HG03139 (cell line): Measurements from ENCODE around the gene SPDYE16.
"Not testable (repeated sequence)": the region's sequence is repeated elsewhere in the genome, so short reads cannot be mapped to it uniquely, and the experiment has no call there.

Source experiments
- ATAC-seq: cut with Tn5 transposase; IDR thresholded peaks from one replicate; pipeline ENCODE4 v1.9.1; 2021; ENCODE audit not compliant: unreplicated experiment

SPDYE16 gene

DNA sequence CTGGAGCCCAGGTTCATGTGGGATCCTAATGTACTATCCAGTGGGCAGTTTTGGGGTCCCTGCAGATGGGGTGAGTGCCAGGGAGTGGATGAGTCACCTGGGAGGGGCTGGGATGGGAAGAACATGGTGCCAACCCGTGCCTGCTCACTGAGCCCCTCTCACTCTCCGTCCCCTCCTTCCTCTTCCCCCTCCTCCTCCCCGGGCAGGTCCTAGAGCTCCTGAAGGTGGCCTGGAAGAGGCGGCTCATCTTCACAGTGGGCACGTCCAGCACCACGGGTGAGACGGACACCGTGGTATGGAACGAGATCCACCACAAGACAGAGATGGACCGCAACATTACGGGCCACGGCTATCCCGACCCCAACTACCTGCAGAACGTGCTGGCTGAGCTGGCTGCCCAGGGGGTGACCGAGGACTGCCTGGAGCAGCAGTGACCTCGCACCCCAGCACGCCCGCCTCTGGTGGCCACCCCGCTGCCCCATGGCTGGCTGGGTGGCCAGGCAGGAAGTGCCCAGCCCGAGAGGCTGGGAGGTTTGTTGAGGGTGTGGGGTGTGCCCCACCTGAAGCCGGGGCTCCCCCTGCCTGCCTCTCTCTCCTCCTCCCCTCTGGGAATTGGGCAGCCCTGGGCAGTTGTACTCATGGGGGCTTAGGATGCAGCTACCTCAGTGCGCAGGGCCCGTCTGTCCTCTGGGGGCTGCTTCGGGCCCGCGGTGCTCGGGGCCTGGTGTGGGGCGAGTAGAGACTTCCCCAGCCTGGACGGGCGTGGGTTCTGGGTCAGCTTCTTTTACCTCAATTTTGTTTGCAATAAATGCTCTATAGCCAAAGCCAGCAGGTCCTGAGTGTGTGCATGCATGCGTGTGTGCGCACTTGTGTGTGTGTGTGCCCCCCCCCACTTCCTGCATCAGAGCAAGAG is 37.7 kb downstream of the SPDYE16 start:
- no peak for ATAC-seq

DNA sequence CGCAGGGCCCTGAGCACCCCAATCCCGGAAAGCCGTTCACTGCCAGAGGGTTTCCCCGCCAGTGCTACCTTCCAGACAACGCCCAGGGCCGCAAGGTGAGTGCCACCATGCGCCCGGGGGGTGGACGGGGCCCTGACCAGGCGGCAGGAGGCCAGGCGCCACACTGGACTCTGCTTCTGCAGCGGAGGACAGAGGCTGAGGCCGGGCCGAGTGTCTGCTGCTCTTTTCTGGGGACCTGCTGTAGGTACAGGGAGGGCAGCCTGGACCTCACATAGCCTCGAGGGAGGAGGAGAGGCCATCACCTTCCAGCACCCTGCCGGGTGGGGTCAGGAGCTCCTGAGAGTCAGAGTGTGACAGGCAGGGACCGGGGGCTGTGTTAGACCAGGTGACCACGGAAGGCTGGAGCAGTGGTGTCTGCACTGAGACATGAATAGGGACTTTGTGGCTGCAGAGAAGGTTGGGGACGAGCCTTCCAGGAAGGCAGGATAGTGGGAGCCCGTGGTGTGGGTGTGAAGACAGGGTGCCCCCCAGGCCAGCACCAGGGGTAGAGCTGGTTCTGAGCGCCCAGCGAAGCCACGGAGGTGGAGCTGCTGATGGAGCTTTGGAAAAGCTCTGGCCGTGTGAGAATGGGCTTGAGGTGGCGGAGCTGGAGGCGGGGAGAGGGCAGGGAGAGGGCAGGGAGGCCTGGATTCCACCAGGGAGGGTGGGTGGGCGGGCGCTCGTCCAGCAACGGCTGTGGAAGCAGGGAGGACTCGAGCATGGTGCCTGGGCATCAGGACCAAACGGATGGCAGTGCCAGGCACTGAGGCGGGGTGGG is 38.5 kb downstream of the SPDYE16 start:
- ATAC-seq, result not testable (repeated sequence)

DNA sequence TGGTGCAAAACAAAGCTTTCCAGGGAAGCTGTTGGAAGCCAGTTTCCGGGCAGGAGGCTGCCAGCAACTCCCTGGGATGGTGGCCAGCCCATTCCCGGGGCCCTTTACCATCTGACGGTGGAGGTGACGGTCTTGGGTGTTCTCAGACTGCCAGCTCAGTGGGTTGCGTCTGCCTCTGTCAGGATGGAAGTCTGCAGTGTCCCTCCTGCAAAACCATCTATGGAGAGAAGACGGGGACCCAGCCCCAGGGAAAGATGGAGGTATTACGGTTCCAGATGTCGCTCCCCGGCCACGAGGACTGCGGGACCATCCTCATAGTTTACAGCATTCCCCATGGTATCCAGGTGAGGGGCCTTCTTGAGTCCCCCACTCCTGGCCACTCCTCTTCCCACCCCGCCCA is 39.9 kb downstream of the SPDYE16 start:
- ATAC-seq, result not testable (repeated sequence)

DNA sequence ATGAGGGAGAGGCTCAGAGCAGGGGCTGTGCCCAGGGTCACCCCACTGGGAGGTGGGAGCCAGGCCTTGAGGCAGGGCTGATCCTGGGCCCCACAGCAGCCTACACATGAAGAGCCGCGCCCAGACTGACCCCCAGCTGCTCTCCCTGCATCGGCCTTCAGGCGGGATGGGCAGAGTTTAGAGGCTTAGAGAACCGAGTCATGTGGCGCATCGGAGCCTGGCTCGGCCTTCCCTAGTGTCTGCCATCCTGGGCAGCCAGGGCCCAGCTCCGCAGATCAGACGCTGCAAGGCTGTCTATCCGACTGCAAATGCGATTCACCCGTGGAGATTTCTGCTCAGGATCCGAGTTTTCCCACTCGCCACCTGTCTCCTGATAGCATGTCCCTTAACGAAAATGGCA is 40.3 kb downstream of the SPDYE16 start:
- ATAC-seq, result not testable (repeated sequence)

DNA sequence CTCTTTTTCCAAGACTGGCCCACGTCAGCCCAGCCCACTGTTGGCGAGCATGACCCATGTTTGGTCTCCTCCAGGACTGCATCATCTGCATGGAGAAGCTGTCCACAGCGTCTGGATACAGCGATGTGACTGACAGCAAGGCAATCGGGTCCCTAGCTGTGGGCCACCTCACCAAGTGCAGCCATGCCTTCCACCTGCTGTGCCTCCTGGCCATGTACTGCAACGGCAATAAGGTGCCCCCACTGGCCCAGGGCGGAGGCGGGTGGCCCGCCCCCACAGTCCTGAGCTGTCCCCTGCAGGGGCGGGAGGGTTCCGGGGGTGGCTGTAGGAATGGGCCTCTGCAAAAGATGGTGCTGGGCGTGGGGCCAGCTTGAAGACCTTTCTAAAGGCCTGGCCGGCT is 40.9 kb downstream of the SPDYE16 start:
- ATAC-seq, result not testable (repeated sequence)

DNA sequence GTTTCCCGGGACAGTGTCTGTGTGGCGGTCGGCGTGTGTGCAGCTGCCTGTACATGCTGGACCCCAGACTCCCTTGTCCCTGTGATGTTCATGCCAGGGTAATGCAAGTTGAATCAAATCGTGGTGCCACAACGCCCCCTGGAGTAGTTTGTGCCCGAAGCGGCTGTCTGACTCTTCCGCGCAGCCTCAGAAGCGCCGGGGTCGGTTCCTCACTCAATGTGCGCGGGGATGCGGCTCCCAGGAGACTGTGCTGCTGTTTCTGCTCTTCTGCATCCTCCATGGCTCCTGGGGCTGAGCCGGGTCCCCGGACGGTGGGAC is 43.2 kb downstream of the SPDYE16 start:
- not testable (repeated sequence) for ATAC-seq

DNA sequence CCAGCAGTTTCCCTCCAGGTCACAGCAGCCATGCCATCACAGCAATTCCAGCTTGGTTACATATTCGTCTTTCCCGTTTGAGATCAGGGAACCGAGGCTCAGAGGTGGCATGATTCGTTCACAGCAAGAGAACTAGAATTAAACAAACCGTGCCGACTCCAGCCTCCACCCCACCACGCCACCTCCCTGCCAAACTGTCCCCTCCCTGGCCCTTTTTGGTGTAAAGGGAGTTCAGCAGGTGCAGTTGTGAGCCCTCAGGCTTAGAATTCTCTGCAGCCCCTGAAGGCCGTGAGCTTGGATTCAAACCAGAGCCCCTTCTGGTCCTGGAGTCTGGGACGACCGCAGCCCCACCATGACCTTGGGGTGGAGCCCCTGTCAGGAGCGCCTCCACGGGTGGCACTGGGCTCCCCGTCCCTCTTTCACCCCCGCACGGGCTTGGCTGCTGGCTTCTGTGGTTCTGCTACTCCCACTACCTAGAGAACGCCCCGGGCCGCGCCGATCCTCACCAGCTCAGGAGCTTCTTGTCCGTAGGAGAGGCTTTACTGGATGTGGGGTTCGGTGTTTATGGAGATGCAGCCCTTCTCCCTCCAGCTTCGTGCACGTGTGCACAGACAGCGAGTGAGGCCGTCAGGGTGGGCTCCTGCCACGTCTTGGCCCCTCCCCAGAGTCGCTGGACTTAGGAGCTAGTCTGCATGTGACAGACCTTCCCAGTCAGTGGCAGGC is 43.7 kb downstream of the SPDYE16 start:
- ATAC-seq, result not testable (repeated sequence)

DNA sequence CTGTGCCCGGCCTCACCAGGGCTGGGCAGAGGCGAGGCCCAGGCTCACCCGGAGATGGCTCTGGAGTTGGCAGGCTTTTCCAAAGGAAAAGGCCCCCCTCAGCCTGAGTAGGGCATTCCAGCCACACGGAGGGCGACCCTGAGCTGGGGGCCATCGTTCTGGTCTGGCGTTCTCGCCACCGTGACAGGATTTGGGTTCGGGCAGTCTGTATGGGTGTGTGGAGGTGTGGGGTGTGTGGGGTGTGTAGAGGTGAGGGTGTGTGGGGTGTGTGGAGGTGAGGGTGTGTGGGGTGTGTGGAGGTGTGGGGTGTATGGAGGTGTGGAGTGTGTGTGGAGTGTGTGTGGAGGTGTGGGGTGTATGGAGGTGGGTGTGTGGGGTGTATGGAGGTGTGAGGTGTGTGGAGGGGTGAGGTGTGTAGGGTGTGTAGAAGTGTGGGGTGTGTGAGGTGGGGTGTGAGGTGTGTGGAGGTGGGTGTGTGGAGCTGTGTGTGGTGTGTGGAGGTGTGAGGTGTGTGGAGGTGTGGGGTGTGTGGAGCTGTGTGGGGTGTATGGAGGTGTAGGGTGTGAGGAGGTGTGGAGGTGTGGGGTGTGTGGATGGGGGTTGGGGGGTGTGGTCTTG is 44.4 kb downstream of the SPDYE16 start:
- ATAC-seq, result not testable (repeated sequence)

DNA sequence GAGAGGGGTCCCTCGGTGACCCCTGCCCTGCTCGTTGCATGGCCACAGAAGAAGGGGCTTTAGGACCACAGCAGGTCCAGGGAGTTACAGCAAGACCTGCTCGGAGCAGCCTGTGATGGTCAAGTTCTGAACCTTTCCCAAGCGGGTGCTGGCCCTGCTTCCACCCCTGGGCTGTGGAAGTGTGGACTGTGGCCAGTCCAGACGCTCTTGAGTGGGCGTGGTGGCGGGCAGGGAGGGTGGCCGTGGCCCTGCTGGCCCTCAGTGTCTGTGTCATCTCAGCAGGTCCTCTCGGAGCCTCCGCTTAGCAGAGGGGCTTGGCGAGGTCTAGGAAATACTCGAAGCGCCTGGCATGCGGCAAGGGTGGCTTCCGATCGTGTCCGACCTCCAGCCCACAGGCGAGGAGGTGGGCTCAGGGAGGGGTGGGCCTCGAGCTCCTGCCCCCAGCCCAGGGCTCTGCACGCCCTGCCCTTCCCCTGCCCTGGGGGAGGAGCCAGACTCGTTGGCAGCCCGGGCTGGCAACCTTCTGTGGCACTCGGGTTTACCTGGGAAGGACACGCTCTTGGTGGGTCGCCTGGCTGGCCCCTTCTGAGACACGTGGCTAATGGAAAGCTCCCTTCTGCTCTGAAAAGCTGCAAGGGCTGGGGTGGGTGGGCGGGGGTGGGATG is 45.0 kb downstream of the SPDYE16 start:
- not testable (repeated sequence) for ATAC-seq

DNA sequence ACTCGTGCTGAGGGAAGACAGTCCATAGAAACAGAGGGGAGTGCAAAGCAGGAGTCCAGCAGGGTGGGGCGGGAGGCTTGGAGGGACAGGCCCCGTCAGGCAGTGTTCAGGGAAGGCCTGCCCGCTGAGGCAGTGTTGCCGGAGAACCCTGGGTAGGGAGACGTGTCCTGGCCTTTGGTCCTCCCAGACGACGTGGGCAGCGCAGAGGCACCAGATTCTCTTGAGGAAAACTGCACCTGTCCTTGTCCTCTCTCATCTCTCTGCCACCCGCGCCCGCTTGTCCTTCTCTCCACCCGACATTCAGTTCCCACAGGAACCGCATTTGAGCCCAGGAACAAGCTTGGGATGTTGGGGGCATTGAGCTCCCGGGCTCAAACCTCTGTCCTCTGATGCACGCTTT is 47.4 kb downstream of the SPDYE16 start:
- not testable (repeated sequence) for ATAC-seq

DNA sequence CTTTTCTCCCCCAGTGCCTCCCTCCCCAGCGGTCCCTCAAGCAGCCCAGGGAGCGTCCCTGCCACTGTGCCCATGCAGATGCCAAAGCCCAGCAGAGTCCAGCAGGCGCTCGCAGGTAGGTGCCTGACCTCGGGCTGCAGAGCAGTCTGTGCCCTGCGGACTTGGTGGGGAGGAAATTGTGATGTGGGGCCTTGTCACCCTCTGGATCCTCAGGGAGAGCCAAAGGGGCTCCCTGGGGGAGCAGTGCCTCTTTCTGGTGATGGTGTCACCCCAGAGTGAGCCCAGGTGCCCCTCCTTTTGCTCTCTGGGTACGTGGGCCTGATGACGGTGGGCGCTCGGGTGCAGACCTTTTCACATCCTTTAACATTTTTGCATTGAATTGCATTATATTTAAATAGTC is 51.0 kb downstream of the SPDYE16 start:
- not testable (repeated sequence) for ATAC-seq

DNA sequence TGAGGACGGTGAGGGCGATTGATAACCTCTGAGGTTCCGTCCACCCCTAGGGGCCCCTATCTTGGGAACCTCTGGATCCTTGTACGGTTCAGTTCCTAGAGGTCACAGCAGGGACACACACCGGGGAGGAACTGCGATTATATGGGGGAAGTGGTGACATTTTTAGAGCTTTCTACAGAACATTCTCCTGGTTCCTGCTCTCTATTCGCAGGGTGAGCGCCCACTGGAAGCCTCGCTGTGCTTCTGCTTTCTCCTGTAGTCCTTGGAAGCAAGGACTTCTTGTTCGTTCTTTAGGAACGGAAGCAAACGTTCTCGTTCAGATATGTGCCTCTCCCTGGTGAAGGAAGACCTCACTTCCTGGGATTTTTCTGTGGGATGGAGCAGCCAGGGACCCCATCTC is 55.1 kb downstream of the SPDYE16 start:
- ATAC-seq, result not testable (repeated sequence)

DNA sequence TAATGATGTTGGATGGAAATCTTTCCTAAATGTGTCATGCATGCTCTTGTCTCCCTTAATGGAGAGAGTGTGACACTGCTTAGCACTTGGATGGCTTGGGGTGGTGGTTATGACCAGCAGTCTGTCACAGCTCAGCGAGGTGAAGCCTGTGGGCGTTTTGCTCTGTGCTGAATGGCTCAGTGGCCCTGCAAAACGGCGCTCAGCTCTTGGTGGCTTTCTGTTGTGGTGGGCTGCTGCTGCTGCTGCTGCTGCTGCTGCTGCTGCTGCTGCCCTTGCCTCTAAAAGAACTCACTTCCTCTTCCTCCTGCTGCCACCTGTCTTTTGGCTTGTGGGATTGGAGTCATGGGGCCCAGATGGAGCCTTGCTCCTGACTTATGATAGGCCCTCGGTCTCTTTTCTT is 56.5 kb downstream of the SPDYE16 start:
- peak; percentile 99 for ATAC-seq

DNA sequence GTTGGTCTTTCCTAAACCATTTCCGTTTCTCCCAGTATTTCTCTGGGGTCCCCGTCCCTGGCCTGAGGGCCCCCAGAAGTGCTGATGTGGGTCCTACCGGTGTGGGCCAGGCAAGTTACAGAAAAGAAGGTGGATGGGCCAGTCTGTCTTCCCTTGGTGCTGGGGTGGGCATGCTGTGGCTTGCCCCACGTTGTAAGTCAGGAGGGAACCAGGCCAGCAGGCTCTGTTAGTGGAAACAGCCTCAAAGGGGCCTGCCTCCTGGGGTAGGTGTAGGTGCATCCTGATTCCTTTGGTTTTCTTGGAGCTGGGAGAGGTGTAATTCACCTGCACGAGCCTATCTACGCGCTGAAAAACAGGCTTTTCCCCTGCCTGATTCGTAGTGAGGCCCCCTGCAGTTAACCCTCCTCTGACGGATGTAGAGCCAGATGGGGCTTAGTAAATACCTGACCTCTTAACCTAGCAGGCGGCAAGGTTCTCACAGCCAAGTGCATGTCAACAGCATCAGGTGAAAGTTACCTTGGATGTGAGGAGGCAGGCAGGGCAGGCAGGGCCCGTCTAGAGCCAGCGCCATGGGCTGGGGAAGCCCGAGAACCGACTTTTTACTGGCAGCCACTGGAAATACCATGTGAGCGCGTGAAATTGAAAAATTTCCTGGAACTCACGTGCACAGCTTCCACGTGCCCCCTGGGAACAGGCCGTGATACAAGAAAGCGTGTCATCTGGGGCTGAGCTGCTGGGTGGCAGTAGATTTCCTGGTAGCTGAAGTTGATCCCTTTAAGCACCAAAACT is 57.1 kb downstream of the SPDYE16 start:
- peak; percentile 2 for ATAC-seq

DNA sequence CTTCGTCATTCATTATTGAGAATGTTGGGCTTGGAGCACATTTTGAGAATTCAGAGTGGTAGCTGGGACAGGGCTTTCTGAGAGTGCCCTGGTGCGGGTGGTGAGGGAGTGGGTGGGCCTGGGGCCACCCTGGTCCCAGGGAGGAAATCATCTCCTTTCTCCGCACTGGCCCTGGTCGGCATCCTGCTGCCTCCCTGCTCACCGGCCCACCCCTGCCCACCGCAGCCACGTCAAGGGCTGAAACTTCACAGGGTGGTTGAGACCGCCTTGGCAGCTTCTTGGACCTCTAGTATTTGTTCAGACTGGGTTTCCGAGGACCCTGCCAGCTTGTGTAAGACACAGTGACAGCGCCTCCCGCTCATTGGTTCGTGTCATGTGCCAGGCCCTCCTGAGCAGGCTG is 58.6 kb downstream of the SPDYE16 start:
- not testable (repeated sequence) for ATAC-seq

DNA sequence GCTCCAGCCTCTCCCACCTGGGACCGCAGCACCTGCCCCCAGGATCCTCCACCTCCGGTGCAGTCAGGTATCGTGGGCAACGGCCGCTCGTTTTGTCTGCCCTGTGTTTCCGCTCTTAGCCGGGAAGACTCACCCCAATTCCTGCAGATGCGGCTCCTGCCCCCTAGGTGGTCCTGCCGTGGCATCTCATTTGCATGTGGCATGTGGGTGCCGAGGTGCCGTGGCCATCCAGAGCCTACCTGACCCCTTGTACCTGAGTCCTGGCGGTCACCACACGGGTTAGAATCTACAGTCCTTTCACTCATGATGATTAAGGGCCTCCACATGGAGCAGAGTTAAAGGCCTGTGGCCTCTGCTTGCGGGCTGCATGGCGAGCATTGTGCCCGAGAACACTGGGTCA is 60.0 kb downstream of the SPDYE16 start:
- not testable (repeated sequence) for ATAC-seq

DNA sequence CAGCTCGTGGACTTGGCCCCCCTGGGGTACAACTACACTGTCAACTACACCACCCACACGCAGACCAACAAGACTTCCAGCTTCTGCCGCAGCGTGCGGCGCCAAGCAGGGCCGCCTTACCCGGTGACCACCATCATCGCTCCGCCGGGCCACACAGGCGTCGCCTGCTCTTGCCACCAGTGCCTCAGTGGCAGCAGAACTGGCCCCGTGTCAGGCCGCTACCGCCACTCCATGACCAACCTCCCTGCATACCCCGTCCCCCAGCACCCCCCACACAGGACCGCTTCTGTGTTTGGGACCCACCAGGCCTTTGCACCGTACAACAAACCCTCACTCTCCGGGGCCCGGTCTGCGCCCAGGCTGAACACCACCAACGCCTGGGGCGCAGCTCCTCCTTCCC is 60.4 kb downstream of the SPDYE16 start:
- not testable (repeated sequence) for ATAC-seq
